C4-2B (cell line): Measurements from ENCODE around the gene PTPRD.

Experiments
- H3K27ac ChIP-seq: fragments of 450-650 bp; 2 replicates; pipeline ENCODE4 v1.5.1; 2017
- ZFX ChIP-seq: fragments of 450-650 bp; IDR thresholded peaks from 2 replicates; pipeline ENCODE4 v1.6.1; 2017
- TF ChIP-seq, protein P1 (sequence below): fragments of 450-650 bp; conservative IDR thresholded peaks from 2 replicates; pipeline ENCODE4 v1.5.1; 2017; ENCODE audit warnings: mild to moderate bottlenecking

PTPRD gene

DNA sequence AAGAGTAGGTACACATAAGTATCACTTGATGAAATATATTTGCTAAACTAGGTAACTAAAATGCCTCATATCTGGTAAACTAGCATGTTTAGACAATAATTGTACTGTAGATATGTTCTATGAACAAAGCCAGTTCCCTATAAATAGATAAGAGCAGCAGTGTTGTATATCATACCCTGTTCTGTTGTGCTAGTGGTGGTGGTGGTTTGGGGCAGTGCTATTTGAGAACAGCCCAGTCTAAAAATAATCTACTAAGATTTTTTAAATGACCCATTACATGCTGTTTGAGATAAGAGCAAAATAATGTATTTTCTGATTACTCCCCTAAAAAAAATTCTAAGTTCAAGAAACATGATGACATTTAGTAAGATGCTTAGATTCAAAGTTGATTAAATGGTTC lies 1984.0 kb downstream of the PTPRD start:
- TF ChIP-seq, protein P1, sequence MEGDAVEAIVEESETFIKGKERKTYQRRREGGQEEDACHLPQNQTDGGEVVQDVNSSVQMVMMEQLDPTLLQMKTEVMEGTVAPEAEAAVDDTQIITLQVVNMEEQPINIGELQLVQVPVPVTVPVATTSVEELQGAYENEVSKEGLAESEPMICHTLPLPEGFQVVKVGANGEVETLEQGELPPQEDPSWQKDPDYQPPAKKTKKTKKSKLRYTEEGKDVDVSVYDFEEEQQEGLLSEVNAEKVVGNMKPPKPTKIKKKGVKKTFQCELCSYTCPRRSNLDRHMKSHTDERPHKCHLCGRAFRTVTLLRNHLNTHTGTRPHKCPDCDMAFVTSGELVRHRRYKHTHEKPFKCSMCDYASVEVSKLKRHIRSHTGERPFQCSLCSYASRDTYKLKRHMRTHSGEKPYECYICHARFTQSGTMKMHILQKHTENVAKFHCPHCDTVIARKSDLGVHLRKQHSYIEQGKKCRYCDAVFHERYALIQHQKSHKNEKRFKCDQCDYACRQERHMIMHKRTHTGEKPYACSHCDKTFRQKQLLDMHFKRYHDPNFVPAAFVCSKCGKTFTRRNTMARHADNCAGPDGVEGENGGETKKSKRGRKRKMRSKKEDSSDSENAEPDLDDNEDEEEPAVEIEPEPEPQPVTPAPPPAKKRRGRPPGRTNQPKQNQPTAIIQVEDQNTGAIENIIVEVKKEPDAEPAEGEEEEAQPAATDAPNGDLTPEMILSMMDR: no peak
- no peak for TF ChIP-seq ZFX
- no peak overlapping the region for H3K27ac ChIP-seq

DNA sequence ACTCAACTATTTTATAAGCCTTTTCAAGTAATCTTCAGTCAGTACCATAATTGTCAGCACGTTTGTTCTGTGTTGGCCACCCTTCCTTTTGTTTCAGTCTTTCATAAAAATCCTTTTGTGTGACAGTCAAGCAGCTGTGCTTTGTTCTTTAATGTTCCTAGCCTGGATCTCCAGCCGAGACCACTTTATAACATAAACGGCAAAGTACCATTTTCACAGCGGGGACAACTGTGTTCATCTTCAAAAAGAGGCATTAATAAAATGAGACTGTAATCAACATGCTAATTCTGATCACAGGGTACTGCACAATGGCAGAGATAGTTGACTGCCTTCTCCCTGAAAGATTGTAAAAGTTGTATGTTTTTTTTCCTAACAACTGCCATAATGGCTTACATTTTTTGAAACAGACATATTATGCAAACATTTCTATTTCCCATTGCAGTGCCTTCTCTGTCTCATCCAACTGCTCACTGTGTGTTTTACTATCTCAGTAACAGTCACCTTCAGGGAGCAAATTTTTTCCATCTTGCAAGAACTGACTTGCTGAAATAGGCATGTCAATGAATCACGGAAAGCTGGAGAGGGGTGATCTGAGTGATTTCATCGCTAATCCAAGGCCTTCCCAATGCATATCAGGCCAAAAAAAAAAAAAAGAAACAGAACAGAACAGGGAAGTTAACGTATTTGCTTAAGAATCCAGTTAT lies 1984.7 kb downstream of the PTPRD start:
- TF ChIP-seq, protein P1: no peak
- TF ChIP-seq ZFX: no peak
- no peak overlapping the region for H3K27ac ChIP-seq

DNA sequence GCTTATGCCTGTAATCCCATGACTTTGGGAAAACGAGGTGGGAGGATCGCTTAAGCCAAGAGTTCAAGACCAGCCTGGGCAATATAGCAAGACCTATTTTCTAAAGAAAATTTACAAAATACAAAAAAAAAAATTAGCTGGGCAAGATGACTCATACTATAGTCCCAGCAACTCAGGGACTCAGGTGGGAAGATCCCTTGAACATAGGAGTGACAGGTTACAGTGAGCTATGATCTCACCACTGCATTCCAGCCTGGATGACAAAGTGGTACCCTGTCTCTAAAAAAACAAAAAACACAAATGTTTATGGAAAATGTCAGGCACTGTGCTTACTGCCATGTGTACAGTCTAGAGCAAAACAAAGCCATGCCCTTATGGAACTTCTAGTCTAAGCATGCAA lies 1989.9 kb downstream of the PTPRD start:
- no peak overlapping the region for H3K27ac ChIP-seq
- TF ChIP-seq, protein P1: no peak
- TF ChIP-seq ZFX: no peak

DNA sequence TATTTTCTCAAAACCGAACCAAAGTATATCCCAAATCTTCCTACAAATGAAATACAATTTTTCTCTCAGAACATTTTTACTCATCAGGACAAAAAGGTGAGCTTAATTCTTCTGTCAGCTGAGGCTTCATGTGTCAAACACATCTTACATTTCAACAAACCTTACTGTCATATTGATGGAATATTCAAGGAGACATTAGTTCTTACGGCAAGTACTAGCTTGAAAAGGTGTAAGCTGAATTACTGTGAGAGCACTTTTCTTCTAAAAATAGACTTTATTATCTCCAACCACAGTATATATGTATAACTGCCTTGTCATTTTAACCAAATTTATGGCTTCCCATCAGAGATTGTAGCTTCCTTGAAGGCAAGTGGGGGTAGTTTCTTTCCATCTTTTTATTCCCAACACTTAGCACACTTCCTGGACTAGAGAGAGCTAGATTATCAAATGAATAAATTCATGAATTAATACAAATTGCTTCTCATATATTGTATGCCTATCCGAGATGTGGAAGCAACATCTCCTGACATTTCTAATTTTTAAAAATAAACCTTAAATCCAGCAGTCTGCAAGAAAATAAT lies 1990.5 kb downstream of the PTPRD start:
- no peak overlapping the region for H3K27ac ChIP-seq
- no peak for TF ChIP-seq ZFX
- TF ChIP-seq, protein P1: no peak

DNA sequence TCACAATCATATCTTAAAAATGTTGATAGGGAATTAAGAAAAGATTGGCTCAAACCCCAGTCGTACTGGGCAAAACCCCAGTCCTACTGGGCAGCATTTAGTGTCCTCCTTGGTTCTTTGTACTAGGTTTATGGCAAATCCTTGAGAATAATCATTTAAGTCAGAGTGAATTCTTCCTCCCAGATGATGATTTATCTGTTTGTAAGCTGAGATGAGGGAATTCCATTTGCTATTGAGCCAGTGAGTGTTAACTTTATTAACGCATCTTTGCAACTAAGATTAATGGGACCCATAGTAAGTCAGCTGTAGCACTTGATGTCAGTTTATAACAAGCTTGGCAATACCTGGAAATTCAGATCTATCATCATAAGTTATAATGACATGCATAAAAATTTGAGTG lies 1991.4 kb downstream of the PTPRD start:
- TF ChIP-seq ZFX: no peak
- TF ChIP-seq, protein P1: no peak
- H3K27ac ChIP-seq: no peak overlapping the region

DNA sequence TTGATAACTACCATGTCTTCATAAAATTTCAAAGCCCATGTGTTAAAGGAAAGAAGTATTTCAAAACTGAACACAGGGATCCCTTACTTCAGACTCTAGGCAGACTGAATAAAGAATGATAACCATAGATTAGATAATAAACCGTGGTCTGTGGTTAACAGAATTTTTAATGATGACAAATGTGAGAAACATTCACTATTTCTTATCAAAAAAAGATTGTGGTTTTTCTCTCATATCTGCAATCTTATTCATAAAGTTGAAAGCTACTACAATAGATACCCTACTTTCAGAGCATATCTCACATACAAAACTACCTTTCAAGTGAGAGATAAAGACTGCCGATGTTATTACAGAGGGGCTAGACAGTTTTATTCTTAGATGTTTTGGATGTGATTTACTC lies 1996.4 kb downstream of the PTPRD start:
- TF ChIP-seq, protein P1: no peak
- TF ChIP-seq ZFX: no peak
- no peak overlapping the region for H3K27ac ChIP-seq

DNA sequence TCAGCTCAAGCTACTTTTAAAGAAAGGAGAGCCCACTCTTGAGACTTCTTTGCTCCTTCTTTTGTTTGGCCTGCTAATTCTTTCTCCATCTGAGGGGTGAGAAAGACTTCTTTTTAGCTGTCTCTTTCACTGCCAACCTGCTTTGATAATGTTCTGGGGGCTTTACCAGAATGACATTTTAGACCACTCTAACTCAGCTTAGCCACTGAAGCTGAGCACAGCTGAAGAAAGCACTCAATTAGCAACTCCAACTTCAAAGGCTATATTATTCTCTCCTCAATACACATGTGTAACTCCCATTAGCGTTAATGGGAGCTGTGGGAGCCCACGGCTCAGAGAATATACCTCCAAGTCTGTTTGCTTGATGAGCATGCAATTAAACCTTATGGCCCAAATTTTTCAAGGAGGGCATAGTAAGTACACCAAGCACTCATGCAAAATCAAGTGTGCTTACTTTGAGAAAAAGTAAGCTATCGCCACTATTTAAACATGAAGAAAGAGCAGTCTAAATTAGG lies 1997.8 kb downstream of the PTPRD start:
- no peak overlapping the region for H3K27ac ChIP-seq
- TF ChIP-seq, protein P1: no peak
- no peak for TF ChIP-seq ZFX
